Measurements from ENCODE around the gene RPL41. TPM values are rescaled to one million over a fixed set of nuclear protein-coding genes. Genes with fewer than 3 reads are reported as not detected.

Gene RPL41
- total RNA-seq, 1 donor from 2014 or later = 2,837 TPM

DNA sequence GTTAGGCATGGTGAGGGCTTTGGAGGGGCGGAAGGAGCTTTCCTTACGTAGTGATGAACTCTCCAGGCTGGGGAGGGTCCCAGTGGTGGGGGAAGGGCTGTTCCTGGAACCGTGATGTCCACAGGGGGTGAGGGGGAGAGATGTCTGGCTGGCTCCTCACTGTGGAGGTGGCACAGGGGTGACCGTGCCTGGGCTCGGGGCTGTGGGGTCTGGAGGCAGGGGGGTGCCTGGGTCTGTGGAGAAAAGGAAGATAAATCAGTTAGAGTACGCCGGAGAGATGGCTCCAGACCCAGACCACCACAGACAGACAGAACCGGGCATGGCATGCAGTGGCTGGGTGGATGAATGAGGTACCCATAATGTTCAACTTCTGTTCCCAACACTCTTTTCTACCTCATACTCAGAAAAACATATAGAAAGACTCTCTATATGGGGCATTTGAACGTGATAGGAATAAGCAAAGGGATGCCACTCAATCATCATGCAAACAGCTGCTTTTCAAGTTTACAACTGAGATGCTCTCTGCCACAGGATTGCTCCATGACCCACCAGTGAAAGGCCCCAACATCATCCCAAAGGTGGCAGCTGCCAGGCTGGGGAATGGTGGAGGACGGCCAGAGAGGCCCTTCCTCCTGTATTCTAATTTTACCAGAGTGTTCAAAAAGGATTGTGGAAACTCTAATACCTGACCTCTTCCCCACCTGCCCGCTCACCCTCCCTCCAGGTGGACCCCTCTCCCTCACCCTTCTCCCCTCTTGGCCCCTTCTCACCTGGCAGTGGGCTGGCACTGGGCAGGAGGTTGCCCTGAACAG is 47.3 kb downstream of the RPL41 start:
- Histone ChIP-seq H3K4me1 (peaks cover 39% of the 10 kb centered on the region), H3K9me3 (no peaks in the 10 kb centered on the region), H3K27ac (no peak overlapping the region), H3K36me3 (peaks cover 93% of the 10 kb centered on the region), H3K4me3 (no peak overlapping the region), H3K27me3 (ENCODE audit: low read depth) (no peaks in the 10 kb centered on the region)
- TF ChIP-seq, protein P1, sequence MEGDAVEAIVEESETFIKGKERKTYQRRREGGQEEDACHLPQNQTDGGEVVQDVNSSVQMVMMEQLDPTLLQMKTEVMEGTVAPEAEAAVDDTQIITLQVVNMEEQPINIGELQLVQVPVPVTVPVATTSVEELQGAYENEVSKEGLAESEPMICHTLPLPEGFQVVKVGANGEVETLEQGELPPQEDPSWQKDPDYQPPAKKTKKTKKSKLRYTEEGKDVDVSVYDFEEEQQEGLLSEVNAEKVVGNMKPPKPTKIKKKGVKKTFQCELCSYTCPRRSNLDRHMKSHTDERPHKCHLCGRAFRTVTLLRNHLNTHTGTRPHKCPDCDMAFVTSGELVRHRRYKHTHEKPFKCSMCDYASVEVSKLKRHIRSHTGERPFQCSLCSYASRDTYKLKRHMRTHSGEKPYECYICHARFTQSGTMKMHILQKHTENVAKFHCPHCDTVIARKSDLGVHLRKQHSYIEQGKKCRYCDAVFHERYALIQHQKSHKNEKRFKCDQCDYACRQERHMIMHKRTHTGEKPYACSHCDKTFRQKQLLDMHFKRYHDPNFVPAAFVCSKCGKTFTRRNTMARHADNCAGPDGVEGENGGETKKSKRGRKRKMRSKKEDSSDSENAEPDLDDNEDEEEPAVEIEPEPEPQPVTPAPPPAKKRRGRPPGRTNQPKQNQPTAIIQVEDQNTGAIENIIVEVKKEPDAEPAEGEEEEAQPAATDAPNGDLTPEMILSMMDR (IDR thresholded peaks at IDR 0.05) = no peak
- intact Hi-C loops (cut with DNase I) = no loop called here
- DNase-seq (no peak), ATAC-seq (no peak)

DNA sequence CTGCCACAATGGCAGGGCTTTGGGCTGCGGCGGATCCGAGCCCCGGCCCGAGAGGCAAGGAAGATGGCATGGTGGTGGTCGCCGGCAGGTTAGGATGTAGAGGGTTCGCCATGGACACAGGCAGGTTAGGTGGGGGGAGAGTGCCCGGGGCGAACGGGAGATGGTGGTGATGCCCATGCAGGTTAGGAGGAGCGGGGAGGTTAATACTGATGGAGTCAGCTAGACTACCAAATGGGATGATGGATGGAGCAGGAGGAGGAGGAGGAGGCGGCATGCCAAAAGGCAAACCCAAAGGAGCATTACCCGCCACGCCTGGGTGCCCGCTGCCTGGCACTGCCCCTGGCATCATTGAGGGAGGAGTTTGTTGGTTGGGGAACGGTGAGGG is 47.9 kb downstream of the RPL41 start:
- no peak overlapping the region for H3K27ac ChIP-seq
- TF ChIP-seq, protein P1 (IDR thresholded peaks at IDR 0.05) = no peak
- intact Hi-C loops (cut with DNase I) = no loop called here

DNA sequence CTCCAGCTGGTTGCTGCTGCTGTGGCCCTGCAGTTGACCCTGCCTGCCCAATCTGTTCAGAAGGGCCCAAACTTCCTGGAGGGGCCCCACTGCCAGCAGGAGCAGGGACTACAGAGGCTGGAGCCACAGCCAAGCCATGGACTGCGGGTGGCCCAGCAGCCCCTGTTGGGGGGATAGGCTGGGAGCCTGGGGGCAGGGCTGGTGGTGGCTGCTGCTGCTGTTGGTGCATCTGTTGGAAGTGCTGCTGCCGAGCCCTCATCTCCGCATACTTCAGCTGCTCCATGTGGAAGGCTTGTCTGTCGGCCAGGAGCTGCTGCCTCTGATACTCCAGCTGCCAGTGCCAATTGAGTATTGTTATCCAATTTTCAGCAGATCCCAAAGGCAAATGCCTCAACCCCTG is 48.9 kb downstream of the RPL41 start:
- no peak overlapping the region for H3K27ac ChIP-seq
- intact Hi-C loops (cut with DNase I) = no loop called here

More for the DNA sequence above, 47.9 kb downstream of the RPL41 start:
- DNase-seq (no peak), ATAC-seq (no peak)
- Histone ChIP-seq H3K4me3 (no peak overlapping the region), H3K27me3 (ENCODE audit: low read depth) (no peaks in the 10 kb centered on the region), H3K36me3 (peaks cover 98% of the 10 kb centered on the region), H3K9me3 (no peaks in the 10 kb centered on the region), H3K4me1 (peaks cover 38% of the 10 kb centered on the region)

More for the DNA sequence above, 48.9 kb downstream of the RPL41 start:
- peak; percentile 1 to 8 for ATAC-seq
- H3K27me3 ChIP-seq (ENCODE audit: low read depth) = no peaks in the 10 kb centered on the region
- H3K4me1 ChIP-seq = peaks cover 28% of the 10 kb centered on the region
- DNase-seq = no peak
- peaks cover 98% of the 10 kb centered on the region for H3K36me3 ChIP-seq
- no peak overlapping the region for H3K4me3 ChIP-seq
- H3K9me3 ChIP-seq = no peaks in the 10 kb centered on the region
- TF ChIP-seq, protein P1 (IDR thresholded peaks at IDR 0.05) = no peak

Other genes with a start within 250 kb of the RPL41 start
- gene PYM1, start 188.7 kb upstream of the RPL41 start, total RNA-seq = 28.9 TPM
- gene DGKA, start 185.5 kb upstream of the RPL41 start, total RNA-seq = 35.3 TPM
- gene PMEL, start 150.6 kb upstream of the RPL41 start, total RNA-seq = 1.2 TPM
- gene CDK2, start 149.8 kb upstream of the RPL41 start, total RNA-seq = 22.2 TPM
- 138 TPM for gene RAB5B, start 142.6 kb upstream of the RPL41 start, total RNA-seq
- gene SUOX, start 119.4 kb upstream of the RPL41 start, total RNA-seq = 23.3 TPM
- 13.1 TPM for gene IKZF4, start 95.6 kb upstream of the RPL41 start, total RNA-seq
- 77.2 TPM for gene RPS26, start 74.7 kb upstream of the RPL41 start, total RNA-seq
- gene ERBB3, start 36.5 kb upstream of the RPL41 start, total RNA-seq = 80.5 TPM
- 69.4 TPM for gene PA2G4, start 12.1 kb upstream of the RPL41 start, total RNA-seq
- 12.5 TPM for gene ZC3H10, start 1.6 kb downstream of the RPL41 start, total RNA-seq
- gene ESYT1, start 11.6 kb downstream of the RPL41 start, total RNA-seq = 114 TPM
- gene MYL6B, start 36.0 kb downstream of the RPL41 start, total RNA-seq = 21.4 TPM
- gene MYL6, start 41.7 kb downstream of the RPL41 start, total RNA-seq = 1,292 TPM
- gene SMARCC2, start 72.8 kb downstream of the RPL41 start, total RNA-seq = 115 TPM
- 49.8 TPM for gene RNF41, start 105.3 kb downstream of the RPL41 start, total RNA-seq
- 20.9 TPM for gene NABP2, start 107.7 kb downstream of the RPL41 start, total RNA-seq
- not detected for gene SLC39A5, start 113.4 kb downstream of the RPL41 start, total RNA-seq
- gene ANKRD52, start 141.8 kb downstream of the RPL41 start, total RNA-seq = 27.8 TPM
- 12.8 TPM for gene COQ10A, start 150.3 kb downstream of the RPL41 start, total RNA-seq
- 175 TPM for gene CS, start 183.7 kb downstream of the RPL41 start, total RNA-seq
- 91.5 TPM for gene CNPY2, start 199.4 kb downstream of the RPL41 start, total RNA-seq
- gene PAN2, start 217.4 kb downstream of the RPL41 start, total RNA-seq = 93.5 TPM
- 0.56 TPM for gene IL23A, start 222.3 kb downstream of the RPL41 start, total RNA-seq
- 213 TPM for gene STAT2, start 243.5 kb downstream of the RPL41 start, total RNA-seq
- gene APOF, start 246.2 kb downstream of the RPL41 start, total RNA-seq = not detected